Hippocampal formation (tissue), 2 donors: Measurements from ENCODE around the gene GNPTG.

ENCODE experiments used
- DNase-seq, 2 donors: peaks; one replicate each; lab custom pipeline; 2025; lab: John Stamatoyannopoulos, UW

The GNPTG gene

GRCh38 chr16:1351582-1352362, at the start of gene GNPTG, which contains the start of gene TSR3:
TSS of gene GNPTG (plus strand) at chr16:1351931. CDS start at chr16:1351966, 35 bp downstream.
TSS of gene TSR3 (minus strand) at chr16:1351878. CDS start at chr16:1351804, 74 bp downstream.
- DNase-seq = peak; percentile 47 to 71

GRCh38 chr16:1305823-1306222, 45.9 kb upstream of the GNPTG start:
- no peak for DNase-seq

- DNase-seq = no peak
Observed at GRCh38 chr16:1306334-1306733, 45.4 kb upstream of the GNPTG start.

GRCh38 chr16:1308036-1308976, 43.4 kb upstream of the GNPTG start:
- no peak for DNase-seq

- DNase-seq = peak; percentile 96 to 98
Observed at GRCh38 chr16:1308977-1309885, 42.5 kb upstream of the GNPTG start, which contains the start of gene UBE2I. TSS of gene UBE2I (plus strand) at chr16:1309636. CDS start at chr16:1314031, 4,395 bp downstream.

GRCh38 chr16:1309888-1310831, 41.6 kb upstream of the GNPTG start:
- no peak for DNase-seq

GRCh38 chr16:1310832-1311200, 40.9 kb upstream of the GNPTG start:
- no peak for DNase-seq

GRCh38 chr16:1311212-1311737, 40.5 kb upstream of the GNPTG start:
- no peak for DNase-seq

- no peak for DNase-seq
Observed at GRCh38 chr16:1311738-1312466, 39.8 kb upstream of the GNPTG start.

GRCh38 chr16:1312467-1312816, 39.3 kb upstream of the GNPTG start:
- DNase-seq = no peak

GRCh38 chr16:1312903-1313302, 38.8 kb upstream of the GNPTG start:
- DNase-seq = no peak

- DNase-seq = no peak
Observed at GRCh38 chr16:1313721-1314369, 37.9 kb upstream of the GNPTG start.

- no peak for DNase-seq
Observed at GRCh38 chr16:1314399-1315068, 37.2 kb upstream of the GNPTG start.

- DNase-seq = no peak
Observed at GRCh38 chr16:1315081-1316032, 36.4 kb upstream of the GNPTG start.

GRCh38 chr16:1316033-1316405, 35.7 kb upstream of the GNPTG start:
- no peak for DNase-seq

- DNase-seq = no peak
Observed at GRCh38 chr16:1317479-1318267, 34.1 kb upstream of the GNPTG start.

GRCh38 chr16:1318268-1318545, 33.5 kb upstream of the GNPTG start:
- DNase-seq = no peak
